ENCODE measurements around the gene IQSEC1. TPM values are rescaled to one million over a fixed set of nuclear protein-coding genes. Genes with fewer than 3 reads are reported as not detected.
A peak's percentile ranks its signal among the peaks of the same experiment; 100 is the strongest.

IQSEC1 gene
- total and polyA plus RNA-seq, 9 of the 15 experiments (the other 6 are each of a cell fraction or from before 2014, with no cell fraction given), result 0.56 to 39.0 (median 6.8) TPM

DNA sequence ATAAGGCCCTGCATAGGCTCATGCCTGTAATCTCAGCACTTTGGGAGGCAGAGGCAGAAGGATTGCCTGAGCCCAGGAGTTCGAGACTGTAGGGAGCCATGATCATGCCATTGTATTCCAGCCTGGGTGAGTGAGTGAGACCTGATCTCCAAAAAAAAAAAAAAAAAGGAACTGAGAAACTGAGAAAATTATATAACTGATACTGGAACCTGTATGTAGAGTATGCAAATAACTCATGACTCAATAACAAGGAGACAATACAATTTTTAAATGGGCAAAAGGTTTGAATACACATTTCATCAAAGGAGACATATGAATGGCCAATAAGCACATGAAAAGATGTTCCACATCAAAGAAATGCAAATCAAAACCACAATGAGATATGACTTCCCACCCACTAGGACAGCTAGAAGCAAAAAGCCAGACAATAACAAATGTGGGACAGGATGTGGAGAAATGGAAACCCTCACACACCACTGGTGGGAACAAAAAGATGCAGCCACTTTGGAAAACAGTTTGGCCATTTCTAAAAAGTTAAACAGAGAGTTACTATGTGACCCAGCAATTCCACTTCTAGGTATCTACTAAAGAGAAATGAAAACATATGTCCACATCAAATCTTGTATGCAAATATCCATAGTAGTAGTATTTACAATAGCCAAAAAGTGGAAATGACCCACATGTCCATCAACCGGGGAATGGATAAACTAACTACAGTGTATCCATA lies 70.7 kb downstream of the IQSEC1 start (continued):
- TF ChIP-seq ATF6 (CRISPR knock-in tag; IDR thresholded peaks at IDR 0.05) (no peak), TCF7 (IDR thresholded peaks at IDR 0.05; ENCODE audit: borderline replicate concordance) (peak; percentile 96), ZNF133 (CRISPR knock-in tag; IDR thresholded peaks at IDR 0.05) (no peak)

DNA sequence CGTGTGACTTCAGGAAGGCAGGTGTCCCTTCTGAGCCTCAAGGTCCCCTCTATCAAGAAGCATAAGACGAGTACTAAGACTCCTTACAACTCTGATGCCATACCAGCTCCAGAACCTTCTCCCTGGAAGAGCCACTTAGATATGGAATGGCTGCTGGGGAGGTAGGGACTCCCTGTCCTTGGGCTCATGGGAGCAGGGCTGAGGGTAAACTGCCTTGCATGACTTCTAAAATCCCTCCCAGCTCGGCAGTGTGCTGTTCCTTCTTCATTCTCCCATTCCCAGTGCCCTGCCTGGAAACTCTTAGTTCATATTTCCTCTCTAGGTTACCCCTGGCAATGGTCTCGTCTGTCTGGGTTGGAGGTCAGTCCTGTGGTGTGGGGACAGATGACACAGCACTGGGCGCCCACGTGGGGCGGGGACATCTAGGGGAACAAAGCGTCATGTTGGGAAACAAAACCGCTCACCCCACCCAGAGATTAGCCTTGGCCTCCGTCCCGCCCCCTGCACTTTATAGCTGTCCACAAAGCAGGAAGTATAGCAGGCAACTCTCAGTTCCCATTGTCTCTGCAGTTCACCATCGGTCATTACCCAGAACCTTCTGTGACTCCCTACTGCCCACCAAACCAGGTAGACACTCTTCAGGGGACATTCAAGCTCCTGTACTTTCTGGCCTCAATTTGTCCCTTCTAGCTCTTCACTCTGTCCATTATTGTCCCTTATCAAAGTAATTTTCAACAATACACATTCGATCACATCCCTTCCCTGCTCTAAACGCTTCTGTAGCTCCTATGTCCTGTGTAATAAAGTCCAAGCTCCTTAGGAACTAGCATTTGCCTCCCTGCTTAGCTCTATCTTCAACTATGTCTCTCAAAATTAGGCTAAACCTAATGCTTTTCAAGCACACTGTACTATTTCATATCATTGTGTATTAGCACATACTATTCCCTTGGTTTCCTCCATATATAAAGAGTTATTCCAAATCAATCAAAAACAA lies 73.8 kb downstream of the IQSEC1 start:
- Histone ChIP-seq H4K20me1 (replicated peaks; ENCODE audit: control insufficient read depth, insufficient read depth, low read length) (no peaks in the 10 kb centered on the region), H2AFZ (ENCODE audit: low read depth, low read length) (peak overlapping the region; percentile 96), H3K4me1 (replicated peaks in 1 of 2; ENCODE audit: control insufficient read depth in 2 of 2, insufficient read depth in 2 of 2, low read length in 2 of 2) (peaks cover 45 to 56% of the 10 kb centered on the region in 2 experiments), H3K27ac (ENCODE audit: extremely low read depth, low read depth, low read length) (peak overlapping the region; percentile 98), H3K4me2 (ENCODE audit: insufficient read depth, low read length) (peak overlapping the region; percentile 86), H3K9me3 (replicated peaks; ENCODE audit: control insufficient read depth, insufficient read depth, low read depth, low read length) (no peaks in the 10 kb centered on the region), H3K27me3 (ENCODE audit: control insufficient read depth in 2 of 2, insufficient read depth in 2 of 2, low read length in 2 of 2) (no peaks in the 10 kb centered on the region), H3K9ac (ENCODE audit: insufficient read depth in 1 of 2, low read depth in 2 of 2, low read length in 2 of 2) (peak overlapping the region; percentile 74 to 89; a peak in 3 of 4 replicates), H3K4me3 (peak overlapping the region; percentile 5; the same call in 1 of the 2 replicates), H3K79me2 (ENCODE audit: control insufficient read depth, insufficient read depth, low read length) (0 out of 3 replicates have a peak, but pooled peaks cover under 1% of the 10 kb centered on the region), H3K36me3 (ENCODE audit: control insufficient read depth, insufficient read depth, low read length) (no peaks in the 10 kb centered on the region), H3K9me1 (ENCODE audit: control insufficient read depth, insufficient read depth, low read length) (no peaks in the 10 kb centered on the region)
- FAIRE-seq, result peak; percentile 93
- WGBS (ENCODE audit: insufficient coverage, low coverage, missing lambda C conversion rate), result 12% methylated on average over 14 of the region's 14 CpGs
- BruUV-seq (replicated peaks), result no TSS peak
- in situ Hi-C loops (cut with MboI), result no loop called here
- ChIA-PET POLR2A (interaction anchor here (0.6 to 2.0 kb wide), 15 partner anchors 8 to 483 kb away, joined by 3 to 9 read pairs (median 5); no protein-coding TSS in a partner anchor), CTCF (ENCODE audit: low intra/inter-chr PET ratio) (no interaction called here)
- intact Hi-C loops (cut with micrococcal nuclease), result loop anchor here (10.0 kb wide), 3 partner anchors 205 to 515 kb away; partner anchors contain the start of genes CAND2 and TSEN2
- DNase-seq (ENCODE audit: extremely low read depth in 1 of 4, low spot score in 3 of 4), result peak; percentile 95 to 100 (median 96)
- ATAC-seq, result peak; percentile 87
- no peak for TF ChIP-seq SNIP1 (IDR thresholded peaks at IDR 0.05; ENCODE audit: low read depth)
- peak; percentile 68; the same call in 1 of the 2 replicates for TF ChIP-seq ETV5 (CRISPR knock-in tag; IDR thresholded peaks at IDR 0.05; ENCODE audit: low read depth)
